Trophoblast cell (in vitro differentiated cells and primary cell): ENCODE data around the gene PSMF1.

Experiments used
- DNase-seq, 2 donors: peaks; one replicate each; pipeline ENCODE4 v3.0.0-alpha.2; 2016
- H2AFZ ChIP-seq: 2 replicates; pipeline ENCODE4 v1.6.1; 2013; ENCODE audit warnings: low read length, moderate library complexity, mild to moderate bottlenecking; ENCODE audit not compliant: insufficient read depth, poor library complexity
- H2AK5ac ChIP-seq: 2 replicates; pipeline ENCODE4 v1.6.1; 2013; ENCODE audit warnings: mild to moderate bottlenecking, low read length
- H2BK120ac ChIP-seq: 2 replicates; pipeline ENCODE4 v1.6.1; 2013; ENCODE audit warnings: low read length, mild to moderate bottlenecking, moderate library complexity; ENCODE audit not compliant: insufficient read depth, poor library complexity
- H2BK12ac ChIP-seq: 2 replicates; pipeline ENCODE4 v1.6.1; 2013; ENCODE audit warnings: mild to moderate bottlenecking, low read length, moderate library complexity
- H2BK5ac ChIP-seq: 2 replicates; pipeline ENCODE4 v1.6.1; 2013; ENCODE audit warnings: low read length, low read depth, moderate library complexity, mild to moderate bottlenecking; ENCODE audit not compliant: poor library complexity
- H3K14ac ChIP-seq: 2 replicates; pipeline ENCODE4 v1.6.1; 2013; ENCODE audit warnings: mild to moderate bottlenecking, low read length
- H3K18ac ChIP-seq: 2 replicates; pipeline ENCODE4 v1.6.1; 2013; ENCODE audit warnings: mild to moderate bottlenecking, low read length
- H3K23ac ChIP-seq: 2 replicates; pipeline ENCODE4 v1.6.1; 2013; ENCODE audit warnings: low read length
- H3K27ac ChIP-seq: 2 replicates; pipeline ENCODE4 v1.5.1; 2013; ENCODE audit warnings: low read depth, mild to moderate bottlenecking, inconsistent platforms, low read length, moderate library complexity
- H3K27me3 ChIP-seq: 2 replicates; pipeline ENCODE4 v1.6.1; 2013; ENCODE audit warnings: inconsistent platforms, mild to moderate bottlenecking, low read length, moderate library complexity; ENCODE audit not compliant: insufficient read depth
- H3K36me3 ChIP-seq, 2 experiments: 1 replicate in 1 of 2; 2 replicates in 1 of 2; pipeline ENCODE4 v1.6.1; 2013; ENCODE audit warnings: low read length in 2 of 2, mild to moderate bottlenecking in 2 of 2, moderate library complexity in 1 of 2; ENCODE audit not compliant: insufficient read depth in 2 of 2, control insufficient read depth in 1 of 2
- H3K4ac ChIP-seq: 2 replicates; pipeline ENCODE4 v1.6.1; 2013; ENCODE audit warnings: low read depth, mild to moderate bottlenecking, low read length, moderate library complexity
- H3K4me1 ChIP-seq, 2 experiments: 1 replicate in 1 of 2; 2 replicates in 1 of 2; pipeline ENCODE4 v1.6.1; 2013; ENCODE audit warnings: low read length in 2 of 2, mild to moderate bottlenecking in 2 of 2, moderate library complexity in 1 of 2; ENCODE audit not compliant: insufficient read depth in 2 of 2, control insufficient read depth in 1 of 2
- H3K4me2 ChIP-seq: 2 replicates; pipeline ENCODE4 v1.6.1; 2013; ENCODE audit warnings: inconsistent platforms, mild to moderate bottlenecking, low read length, moderate library complexity
- H3K4me3 ChIP-seq: 2 replicates; pipeline ENCODE4 v1.5.1; 2013; ENCODE audit warnings: mild to moderate bottlenecking, low read depth, low read length, inconsistent platforms
- H3K79me1 ChIP-seq: one replicate; pipeline ENCODE4 v1.6.1; 2013; ENCODE audit warnings: low read length
- H3K79me2 ChIP-seq: 2 replicates; pipeline ENCODE4 v1.6.1; 2013; ENCODE audit warnings: low read length, mild to moderate bottlenecking; ENCODE audit not compliant: control insufficient read depth, insufficient read depth, poor library complexity
- H3K9ac ChIP-seq: 2 replicates; pipeline ENCODE4 v1.6.1; 2013; ENCODE audit warnings: mild to moderate bottlenecking, low read length
- H3K9me3 ChIP-seq: 2 replicates; pipeline ENCODE4 v1.6.1; 2013; ENCODE audit warnings: low read depth, mild to moderate bottlenecking, control low read depth, inconsistent platforms, low read length; ENCODE audit not compliant: insufficient read depth
- H4K12ac ChIP-seq: 2 replicates; pipeline ENCODE4 v1.6.1; 2013; ENCODE audit warnings: low read depth, mild to moderate bottlenecking, low read length, moderate library complexity
- H4K8ac ChIP-seq: 2 replicates; pipeline ENCODE4 v1.6.1; 2013; ENCODE audit warnings: low read depth, mild to moderate bottlenecking, low read length, moderate library complexity
- H4K91ac ChIP-seq: one replicate; pipeline ENCODE4 v1.6.1; 2013; ENCODE audit warnings: low read depth, mild to moderate bottlenecking, low read length, moderate library complexity
- WGBS: extraction: QIAGEN DNeasy Blood & Tissue Kit; methylation state at CpG from one replicate; pipeline ENCODE4 v1.1.7; 2013; ENCODE audit warnings: missing lambda C conversion rate; ENCODE audit not compliant: insufficient read length, insufficient coverage; ENCODE audit errors: extremely low coverage; 5-methylcytosine and 5-hydroxymethylcytosine counted together

PSMF1 gene

DNA sequence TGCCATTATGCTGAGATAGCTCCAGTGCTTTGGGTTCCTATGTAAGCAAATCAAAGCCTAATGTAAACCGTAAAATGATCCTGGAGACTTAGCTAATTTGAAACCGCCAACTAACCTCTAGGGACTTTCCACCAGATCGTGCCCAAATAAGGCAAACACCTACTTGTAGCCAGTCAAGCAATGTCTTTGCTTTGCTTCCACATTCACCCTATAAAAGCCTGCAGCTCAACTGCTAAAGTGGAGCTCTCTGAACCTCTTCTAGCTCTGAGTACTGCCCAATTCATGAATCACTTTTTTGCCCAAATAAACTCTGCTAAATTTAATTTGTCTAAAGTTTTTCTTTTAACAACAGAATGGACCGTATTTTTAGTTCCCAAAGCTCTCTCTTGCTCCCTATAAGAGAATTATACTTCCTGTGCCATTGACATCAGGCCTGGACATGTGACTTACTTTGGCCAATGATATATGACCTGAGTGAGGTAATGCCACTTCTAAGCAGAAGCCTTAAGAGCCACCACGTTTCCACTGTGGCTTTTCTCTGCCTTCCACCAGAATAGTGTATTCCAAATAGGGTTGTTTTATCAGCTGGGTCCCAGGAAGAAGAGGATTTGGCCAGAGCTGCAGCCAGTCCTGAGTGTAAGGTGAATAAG is 34.8 kb upstream of the PSMF1 start:
- Histone ChIP-seq H3K18ac (no peak overlapping the region), H2AK5ac (no peak overlapping the region), H4K91ac (no peak overlapping the region), H3K27ac (no peak overlapping the region), H4K12ac (no peak overlapping the region), H3K14ac (no peak overlapping the region), H3K9ac (no peak overlapping the region), H2BK120ac (no peak overlapping the region), H3K36me3 (no peaks in the 10 kb centered on the region), H3K4me2 (no peak overlapping the region), H2BK12ac (no peak overlapping the region), H4K8ac (no peak overlapping the region), H3K9me3 (no peaks in the 10 kb centered on the region), H2BK5ac (no peak overlapping the region), H3K23ac (no peak overlapping the region), H3K27me3 (no peaks in the 10 kb centered on the region), H3K79me1 (no peaks in the 10 kb centered on the region), H3K4me1 (no peaks in the 10 kb centered on the region), H3K79me2 (no peaks in the 10 kb centered on the region), H3K4me3 (no peak overlapping the region), H2AFZ (no peak overlapping the region), H3K4ac (no peak overlapping the region)
- no CpG with 5 or more reads among the region's 5 CpGs for whole genome bisulfite sequencing
- DNase-seq = no peak

DNA sequence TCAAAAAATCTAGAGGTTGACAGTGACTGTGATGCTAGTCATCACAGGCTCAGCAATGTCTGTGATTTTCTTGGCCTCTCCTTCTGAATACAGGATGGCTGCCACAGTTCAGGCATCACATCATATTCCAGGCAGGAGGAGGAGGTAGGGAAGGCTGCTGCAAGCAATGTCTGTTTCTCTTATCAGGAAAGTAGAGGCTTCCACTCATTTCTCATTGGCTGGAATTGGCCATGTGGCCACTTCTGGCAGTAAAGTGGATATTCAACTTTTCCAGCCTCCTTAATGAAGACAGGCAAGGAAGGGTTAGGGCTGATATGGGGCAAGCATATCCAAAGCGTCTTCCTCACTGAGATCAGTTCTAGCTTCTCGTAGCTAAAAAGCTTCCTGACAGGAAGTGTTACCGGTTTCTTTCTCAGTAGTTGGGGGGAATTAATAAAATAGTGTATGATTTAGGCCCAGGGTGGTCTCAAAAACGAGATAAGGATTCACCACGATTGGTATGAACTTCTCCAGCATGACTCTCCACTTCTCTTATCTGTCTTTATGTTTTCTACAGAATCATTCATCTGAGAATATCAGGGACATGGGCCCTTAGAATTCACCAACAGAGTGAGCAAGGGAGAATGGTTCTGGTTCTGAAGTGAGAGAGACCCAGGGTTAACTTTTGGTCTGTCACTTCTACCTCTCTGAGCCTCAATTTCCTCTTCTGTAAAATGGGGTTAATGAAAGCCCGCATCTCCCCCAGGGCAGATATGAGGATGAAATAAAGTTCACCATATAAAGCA is 32.7 kb upstream of the PSMF1 start:
- H2BK5ac ChIP-seq = no peak overlapping the region
- H3K4me1 ChIP-seq = no peaks in the 10 kb centered on the region

DNA sequence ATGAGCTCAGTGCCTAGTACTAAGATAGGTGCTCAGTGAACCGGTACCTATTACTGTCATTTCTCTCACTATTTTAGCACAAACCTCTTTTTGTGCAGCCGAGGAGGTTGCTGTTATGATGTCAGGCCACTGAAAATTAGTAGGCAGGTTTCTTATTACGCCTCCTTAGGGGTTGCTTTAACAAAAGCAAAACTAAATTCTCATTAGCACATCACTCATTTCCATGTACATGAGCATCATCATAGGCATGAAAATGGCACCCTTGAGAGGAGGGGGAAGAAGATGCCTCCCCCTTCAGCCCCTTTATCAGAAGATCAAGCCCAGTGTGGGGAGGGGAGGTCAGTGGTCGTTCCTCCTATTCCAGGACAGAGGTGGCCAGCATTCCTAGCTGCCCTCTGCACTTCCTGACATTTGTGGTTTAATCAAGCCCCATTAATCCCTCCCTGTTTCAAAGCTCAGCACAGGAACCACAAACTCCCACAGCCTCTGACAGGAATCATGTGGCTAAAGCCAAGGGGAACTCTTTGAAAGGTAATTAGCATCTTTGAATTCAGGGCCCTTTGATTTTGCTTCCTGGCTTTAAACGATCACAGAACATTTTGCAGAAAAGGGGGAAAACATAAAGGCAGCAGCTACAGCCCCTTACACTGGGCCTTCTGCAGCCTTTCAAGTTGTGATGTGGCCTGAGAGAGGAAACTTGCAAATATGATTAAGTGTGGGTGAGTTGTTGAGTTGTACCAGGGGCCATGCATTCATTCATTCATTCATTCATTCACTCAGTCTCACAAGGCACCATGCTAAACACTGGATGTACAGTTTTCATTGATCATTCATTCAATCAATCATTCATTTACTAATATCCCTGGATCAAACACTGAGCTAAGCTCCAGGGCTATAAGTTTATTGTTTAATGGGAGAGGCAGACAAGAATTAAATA is 31.9 kb upstream of the PSMF1 start:
- Histone ChIP-seq H2BK120ac (no peak overlapping the region), H4K12ac (no peak overlapping the region), H2BK5ac (no peak overlapping the region), H3K9ac (no peak overlapping the region), H3K27ac (no peak overlapping the region), H2AFZ (no peak overlapping the region), H3K4me2 (no peak overlapping the region), H3K23ac (no peak overlapping the region), H2BK12ac (no peak overlapping the region), H3K4ac (no peak overlapping the region), H3K79me2 (no peaks in the 10 kb centered on the region), H3K36me3 (no peaks in the 10 kb centered on the region), H3K18ac (no peak overlapping the region), H3K4me1 (no peaks in the 10 kb centered on the region), H3K79me1 (no peaks in the 10 kb centered on the region), H3K14ac (no peak overlapping the region), H3K4me3 (no peak overlapping the region), H4K91ac (no peak overlapping the region), H3K27me3 (no peaks in the 10 kb centered on the region), H3K9me3 (peaks cover 6% of the 10 kb centered on the region), H2AK5ac (no peak overlapping the region), H4K8ac (no peak overlapping the region)
- DNase-seq = no peak
- WGBS = no CpG with 5 or more reads among the region's 5 CpGs

More for the DNA sequence above, 32.7 kb upstream of the PSMF1 start:
- Histone ChIP-seq H3K9me3 (peaks cover 5% of the 10 kb centered on the region), H3K27me3 (no peaks in the 10 kb centered on the region), H3K23ac (no peak overlapping the region), H3K9ac (no peak overlapping the region), H2BK120ac (no peak overlapping the region), H3K79me2 (no peaks in the 10 kb centered on the region), H2BK12ac (no peak overlapping the region), H2AK5ac (no peak overlapping the region), H3K4me2 (no peak overlapping the region), H3K14ac (no peak overlapping the region), H4K12ac (no peak overlapping the region), H2AFZ (no peak overlapping the region), H3K36me3 (no peaks in the 10 kb centered on the region), H4K8ac (no peak overlapping the region), H3K79me1 (no peaks in the 10 kb centered on the region), H3K4me3 (no peak overlapping the region), H3K18ac (no peak overlapping the region), H3K4ac (no peak overlapping the region), H4K91ac (no peak overlapping the region), H3K27ac (no peak overlapping the region)
- no CpG with 5 or more reads among the region's 6 CpGs for WGBS
- DNase-seq = no peak

DNA sequence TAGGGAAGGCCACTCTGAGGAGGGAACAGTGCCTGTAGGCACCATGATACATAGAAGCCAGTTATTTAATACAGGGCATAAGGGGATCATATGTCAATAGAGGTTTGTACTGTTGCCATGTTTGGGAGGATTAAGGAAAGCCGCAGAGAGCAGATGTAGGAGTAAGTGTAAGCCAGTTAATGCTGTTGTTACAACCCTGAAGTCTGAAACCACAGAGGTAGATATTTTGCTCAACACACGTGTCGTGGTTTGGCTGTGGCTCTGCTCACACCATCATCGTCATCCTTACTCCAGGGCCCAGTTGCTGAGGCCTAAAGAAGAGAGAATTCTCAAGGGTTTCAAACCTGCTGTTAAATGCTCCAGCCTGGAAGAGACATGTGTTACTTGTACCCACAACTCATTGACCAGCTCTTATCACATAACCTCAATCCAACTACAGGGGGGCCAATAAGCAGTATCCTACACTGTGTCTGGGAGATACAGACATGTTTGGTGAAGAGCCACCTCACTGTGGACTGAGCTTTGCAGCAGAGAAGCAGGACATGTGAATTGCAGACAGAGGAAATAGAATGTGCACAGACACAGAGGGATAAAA is 31.0 kb upstream of the PSMF1 start:
- Histone ChIP-seq H3K27ac (no peak overlapping the region), H3K4me1 (no peaks in the 10 kb centered on the region), H2AFZ (no peak overlapping the region), H3K79me2 (no peaks in the 10 kb centered on the region), H4K12ac (no peak overlapping the region), H2AK5ac (no peak overlapping the region), H3K79me1 (no peaks in the 10 kb centered on the region), H3K14ac (no peak overlapping the region), H2BK5ac (no peak overlapping the region), H3K9ac (no peak overlapping the region), H3K4ac (no peak overlapping the region), H3K36me3 (no peaks in the 10 kb centered on the region), H2BK12ac (no peak overlapping the region), H3K4me2 (no peak overlapping the region), H3K27me3 (no peaks in the 10 kb centered on the region), H3K18ac (no peak overlapping the region), H3K4me3 (no peak overlapping the region), H3K23ac (no peak overlapping the region), H4K8ac (no peak overlapping the region), H4K91ac (no peak overlapping the region), H3K9me3 (peaks cover 6% of the 10 kb centered on the region), H2BK120ac (no peak overlapping the region)
- no peak for DNase-seq
- WGBS = no CpG with 5 or more reads among the region's 4 CpGs
